GM19452 (cell line): ENCODE results near the gene AMPH.
A peak's percentile ranks its signal among the peaks of the same experiment; 100 is the strongest.

Experiments
- ATAC-seq: cut with Tn5 transposase; IDR thresholded peaks from one replicate; pipeline ENCODE4 v1.9.1; 2021; ENCODE audit not compliant: unreplicated experiment

The AMPH gene

GRCh38 chr7:38463277-38464225 lies 167.6 kb downstream of the AMPH start:
- peak; percentile 92 for ATAC-seq

DNA sequence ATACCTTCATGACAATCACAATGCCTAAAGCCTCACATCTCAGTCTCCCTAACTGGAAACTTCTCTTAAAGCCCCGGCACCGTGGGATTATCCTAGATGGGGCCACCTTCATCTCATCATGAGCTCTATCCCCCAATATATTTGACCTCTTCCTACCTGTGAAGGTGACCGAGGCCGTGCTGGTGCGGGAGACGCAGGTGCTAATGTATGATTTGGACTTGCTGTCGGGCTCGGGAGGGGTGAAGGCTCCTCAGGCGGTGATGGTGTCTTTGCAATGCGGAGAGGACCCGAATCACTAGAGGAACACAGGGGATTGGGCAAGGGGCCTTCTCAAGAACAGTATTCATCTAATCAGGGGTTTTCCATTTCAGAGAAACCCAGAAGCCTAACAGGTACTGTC lies 168.4 kb downstream of the AMPH start:
- no peak for ATAC-seq

GRCh38 chr7:38461887-38462286 lies 169.3 kb downstream of the AMPH start:
- ATAC-seq = no peak

GRCh38 chr7:38453826-38454225 lies 177.3 kb downstream of the AMPH start:
- no peak for ATAC-seq

- no peak for ATAC-seq
Observed at GRCh38 chr7:38453168-38453567, 178.0 kb downstream of the AMPH start.

GRCh38 chr7:38452681-38453108 lies 178.5 kb downstream of the AMPH start:
- ATAC-seq = no peak

DNA sequence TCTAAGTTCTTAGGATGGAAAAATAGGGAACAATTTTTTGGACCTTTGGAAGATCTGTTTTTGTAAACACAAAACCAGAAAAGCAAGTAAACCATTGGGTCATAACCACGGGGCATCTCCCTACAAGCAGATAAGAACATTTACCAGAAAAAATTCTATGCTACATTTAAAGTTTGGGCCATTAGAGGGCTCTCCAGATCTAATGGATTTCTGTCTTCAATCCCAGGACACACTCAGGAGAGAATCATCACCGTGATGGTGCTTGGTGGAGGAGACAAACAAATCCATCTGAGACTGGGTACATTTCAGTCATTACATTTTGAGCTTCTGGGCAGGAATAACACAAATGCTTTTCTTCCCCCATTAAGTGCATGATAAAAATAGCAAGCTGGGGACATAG lies 179.3 kb downstream of the AMPH start:
- no peak for ATAC-seq

GRCh38 chr7:38448584-38449234 lies 182.5 kb downstream of the AMPH start:
- ATAC-seq = no peak

DNA sequence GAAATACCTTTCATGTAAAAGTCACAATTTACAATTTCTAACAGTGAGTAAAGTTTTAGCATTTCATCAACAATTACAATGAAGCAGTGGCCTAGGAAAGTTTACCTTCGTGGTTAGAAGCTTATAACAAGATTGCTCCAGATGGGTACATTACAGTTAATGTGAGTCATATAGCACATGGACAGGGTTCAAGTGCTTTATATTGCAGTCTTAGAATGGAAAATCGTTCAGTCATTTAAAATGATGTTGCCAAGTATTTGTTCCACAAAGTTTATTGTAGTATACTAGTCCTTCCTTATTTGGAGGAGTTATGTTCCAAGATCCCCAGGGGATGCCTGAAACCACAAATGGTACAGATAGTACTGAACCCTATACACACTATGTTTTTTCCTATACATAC lies 183.1 kb downstream of the AMPH start:
- no peak for ATAC-seq

- no peak for ATAC-seq
Observed at GRCh38 chr7:38438970-38439369, 192.2 kb downstream of the AMPH start.

- no peak for ATAC-seq
Observed at GRCh38 chr7:38432671-38433070, 198.5 kb downstream of the AMPH start.

GRCh38 chr7:38432080-38432479 lies 199.1 kb downstream of the AMPH start:
- ATAC-seq = no peak

DNA sequence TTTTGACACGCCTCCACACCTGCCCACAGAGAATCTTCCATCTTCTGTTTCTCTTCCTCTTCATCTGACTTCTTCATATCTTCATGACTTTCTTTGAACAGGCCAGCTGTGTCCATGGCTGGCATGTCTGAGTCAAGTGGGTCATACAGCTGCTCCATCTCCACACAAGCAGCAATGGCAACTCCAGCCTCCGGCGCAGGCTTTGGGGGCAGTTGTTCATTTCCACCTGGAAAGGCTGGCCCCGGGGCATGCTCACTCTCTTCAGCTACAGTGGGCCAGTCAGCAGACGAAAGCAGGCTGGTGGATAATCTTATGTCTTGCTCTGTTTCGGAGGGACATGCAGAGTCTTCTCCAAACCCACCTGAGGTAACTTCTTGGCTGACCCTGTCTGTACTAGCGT lies 202.1 kb downstream of the AMPH start:
- no peak for ATAC-seq

DNA sequence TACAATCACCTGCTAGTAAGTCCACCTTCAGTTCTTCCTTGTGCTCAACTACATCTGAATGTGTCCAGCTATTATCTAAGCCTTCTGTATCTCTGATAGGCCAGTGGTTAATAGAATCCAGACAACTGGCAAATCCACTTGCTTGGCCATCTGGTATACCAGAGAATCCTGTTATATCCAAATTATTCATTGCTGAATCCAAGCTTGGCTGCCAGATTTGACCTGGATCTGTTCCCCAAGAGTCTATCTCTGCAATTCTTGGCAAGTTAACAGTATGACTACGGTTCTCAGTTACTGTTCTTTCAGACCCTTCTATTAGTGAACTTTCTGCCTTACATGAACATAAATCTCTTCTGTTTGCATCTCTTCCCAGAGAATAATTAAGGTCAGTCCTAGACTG lies 203.1 kb downstream of the AMPH start:
- no peak for ATAC-seq

DNA sequence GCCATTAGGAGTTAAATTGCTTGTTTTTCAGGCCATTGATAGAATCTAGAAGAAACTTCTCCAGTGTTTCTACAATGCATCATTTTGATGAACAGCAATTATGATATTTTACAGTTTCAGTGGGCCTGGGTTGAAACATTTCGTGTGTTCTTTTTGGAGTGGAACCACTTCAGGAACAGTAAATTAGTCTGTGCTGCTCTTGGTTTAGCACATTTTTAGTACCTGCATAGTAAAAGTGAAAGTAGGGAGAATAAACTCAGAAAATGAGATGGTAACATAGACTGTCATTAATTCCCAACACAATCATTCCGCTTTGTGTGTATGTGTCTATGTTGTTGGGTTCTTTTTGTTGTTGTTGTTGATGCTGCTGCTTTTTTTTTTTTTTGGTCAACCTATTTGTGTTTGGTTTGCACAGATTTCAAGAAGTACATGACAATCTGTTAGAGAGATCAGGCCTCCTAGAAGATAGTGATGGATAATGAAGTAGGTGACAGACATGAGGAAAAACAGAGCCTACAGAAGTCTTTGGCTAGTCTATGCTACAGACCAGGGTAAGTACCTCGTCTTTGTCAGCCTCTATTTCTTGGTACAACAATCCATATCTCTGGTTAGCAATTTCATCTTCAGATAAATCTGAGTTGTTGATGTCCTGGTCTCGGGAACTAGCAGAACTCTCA lies 203.8 kb downstream of the AMPH start:
- no peak for ATAC-seq

GRCh38 chr7:38425509-38425908 lies 205.7 kb downstream of the AMPH start:
- ATAC-seq = peak; percentile 76

GRCh38 chr7:38424750-38425463 lies 206.3 kb downstream of the AMPH start:
- ATAC-seq = no peak

DNA sequence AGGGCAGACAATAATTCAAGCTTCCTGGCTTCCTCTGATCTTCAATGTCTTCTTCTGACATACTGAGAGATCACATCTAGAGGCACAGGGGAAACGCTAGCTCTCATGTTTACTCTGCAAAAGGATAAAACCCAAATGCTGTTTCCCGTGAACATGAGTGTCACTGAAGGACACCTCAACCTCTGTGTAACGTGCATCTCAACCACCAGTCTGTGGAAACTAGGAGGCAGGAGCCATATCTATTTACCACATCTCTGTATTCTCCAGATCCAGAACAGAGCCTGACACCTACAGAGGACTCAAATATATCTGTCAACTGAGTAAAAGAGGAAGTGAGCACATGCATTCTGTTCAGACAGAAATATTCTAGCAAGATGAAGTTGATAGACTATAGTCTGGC lies 217.4 kb downstream of the AMPH start:
- ATAC-seq = peak; percentile 54

GRCh38 chr7:38411404-38411803 lies 219.8 kb downstream of the AMPH start:
- ATAC-seq = no peak

DNA sequence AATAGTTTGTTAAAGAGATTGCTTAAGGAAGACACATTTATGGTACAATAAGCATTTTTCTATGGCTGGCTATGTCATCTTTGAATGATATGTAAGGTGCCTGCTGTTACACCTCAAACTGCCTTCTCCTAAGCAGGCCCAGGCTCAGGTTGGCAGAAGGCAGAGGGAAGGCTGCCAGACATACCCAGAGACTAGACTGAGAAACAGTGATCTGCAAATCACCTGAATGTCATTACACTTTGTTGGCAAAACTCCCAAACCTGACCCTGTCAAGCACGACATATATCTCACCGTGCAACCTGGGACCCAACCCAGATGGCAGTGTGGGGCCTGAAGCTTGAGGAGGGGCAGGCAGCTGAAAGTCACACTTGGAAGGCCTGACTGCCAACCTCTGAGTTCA lies 221.1 kb downstream of the AMPH start:
- ATAC-seq = no peak

DNA sequence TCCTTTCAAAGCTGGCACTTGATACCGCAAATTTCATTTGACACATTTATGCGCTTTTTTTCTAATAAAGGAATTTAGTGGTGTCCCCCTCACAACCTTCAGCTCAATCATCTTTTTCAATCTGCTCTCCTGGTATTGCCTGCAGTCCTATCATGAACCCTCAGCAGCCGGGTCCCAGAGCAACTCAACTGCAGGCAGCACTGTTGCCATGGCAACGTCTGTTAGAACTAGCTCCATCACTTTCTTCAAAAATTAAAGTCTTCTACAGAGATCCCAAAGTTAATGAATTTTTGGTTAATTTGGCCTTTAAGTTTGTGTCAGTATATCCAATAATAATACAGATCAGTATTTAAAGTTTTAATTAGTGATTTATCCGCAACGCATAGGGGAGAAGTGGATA lies 221.6 kb downstream of the AMPH start:
- no peak for ATAC-seq
